Measurements from ENCODE around the gene SLC44A5. TPM values are rescaled to one million over a fixed set of nuclear protein-coding genes. Genes with fewer than 3 reads are reported as not detected.

The SLC44A5 gene
- total and polyA plus RNA-seq, 10 donors: 0.28 to 4.0 (median 0.87) TPM

DNA sequence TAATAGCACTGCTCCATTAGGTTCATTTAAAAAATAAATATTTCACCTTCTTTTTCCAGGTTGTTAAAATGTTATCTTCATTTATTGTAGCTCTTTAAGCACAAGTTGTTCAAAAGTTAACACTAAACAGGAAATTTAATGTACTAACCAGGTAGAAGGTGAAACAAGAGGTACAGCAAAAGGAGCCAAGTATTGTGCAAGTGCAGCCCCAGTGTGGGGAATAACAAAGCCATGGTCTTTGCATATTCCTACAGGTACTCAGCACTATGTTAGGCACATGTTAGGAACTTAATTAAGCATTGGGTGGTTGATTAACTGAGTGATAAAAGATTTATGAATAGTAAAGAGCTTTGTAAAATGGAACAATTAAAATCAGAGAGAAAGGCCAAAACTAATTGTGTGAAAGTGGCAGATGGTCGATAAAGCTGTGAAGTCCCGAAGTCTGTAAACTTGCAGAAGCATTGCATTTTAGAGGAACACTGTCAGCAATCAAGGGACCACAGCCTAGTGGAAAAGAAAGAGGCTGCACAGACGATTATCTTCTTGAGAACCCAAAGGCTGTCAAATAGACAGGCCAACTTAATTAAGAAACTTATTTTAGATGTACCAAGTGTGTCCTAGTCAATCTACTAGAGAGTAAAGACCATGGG, 185.8 kb downstream of the SLC44A5 start:
- WGBS, 5 donors: 72 to 83% (median 75%) methylated on average over 3 of the region's 3 CpGs
- no peak for DNase-seq
- no peak overlapping the region for H3K27ac ChIP-seq
- H3K4me1 ChIP-seq: no peaks in the 10 kb centered on the region
- H3K4me3 ChIP-seq: no peak overlapping the region
- H3K36me3 ChIP-seq: no peaks in the 10 kb centered on the region
- no peak for TF ChIP-seq POLR2AphosphoS5 (IDR thresholded peaks at IDR 0.05)
- no peak for TF ChIP-seq POLR2A (IDR thresholded peaks at IDR 0.05)
- no peak for TF ChIP-seq CTCF (IDR thresholded peaks at IDR 0.05 in 8 of 11, conservative IDR thresholded peaks at IDR 0.05 in 3 of 11)
- intact Hi-C loops (cut with DNase I; ENCODE audit: low total_unique reads): no loop called here
- no peaks in the 10 kb centered on the region for H3K9me3 ChIP-seq
- H3K27me3 ChIP-seq (replicated peaks in 1 of 7): no peaks in the 10 kb centered on the region

DNA sequence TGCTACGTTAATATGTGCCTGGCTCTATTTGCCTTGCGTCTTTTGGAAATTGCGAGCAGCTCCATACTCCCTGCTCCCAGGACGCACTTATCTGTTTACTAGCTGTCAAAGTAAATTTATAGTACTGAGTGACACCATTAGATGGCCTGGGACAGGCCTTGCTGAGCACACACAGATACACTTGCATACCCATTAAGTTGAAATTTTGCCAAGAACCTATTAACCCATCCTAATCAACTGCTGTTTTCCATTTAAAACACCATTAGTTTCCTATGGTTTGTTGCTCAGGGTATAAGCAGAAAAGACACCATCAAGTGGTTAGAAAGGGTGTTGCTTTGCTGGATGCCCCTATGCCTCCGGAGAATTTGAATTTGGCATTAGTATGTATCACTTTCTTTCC, 187.3 kb downstream of the SLC44A5 start:
- Histone ChIP-seq H3K4me1 (no peaks in the 10 kb centered on the region), H3K27ac (no peak overlapping the region), H3K36me3 (no peaks in the 10 kb centered on the region), H3K9me3 (no peaks in the 10 kb centered on the region), H3K27me3 (replicated peaks in 1 of 7) (no peaks in the 10 kb centered on the region), H3K4me3 (no peak overlapping the region)
- no peak for DNase-seq
- no peak for TF ChIP-seq POLR2A (IDR thresholded peaks at IDR 0.05)
- TF ChIP-seq CTCF (IDR thresholded peaks at IDR 0.05 in 8 of 11, conservative IDR thresholded peaks at IDR 0.05 in 3 of 11): no peak
- TF ChIP-seq POLR2AphosphoS5 (IDR thresholded peaks at IDR 0.05): no peak
- intact Hi-C loops (cut with DNase I; ENCODE audit: low total_unique reads): no loop called here
- WGBS, 5 donors: 67 to 79% (median 72%) methylated on average over 5 of the region's 5 CpGs

DNA sequence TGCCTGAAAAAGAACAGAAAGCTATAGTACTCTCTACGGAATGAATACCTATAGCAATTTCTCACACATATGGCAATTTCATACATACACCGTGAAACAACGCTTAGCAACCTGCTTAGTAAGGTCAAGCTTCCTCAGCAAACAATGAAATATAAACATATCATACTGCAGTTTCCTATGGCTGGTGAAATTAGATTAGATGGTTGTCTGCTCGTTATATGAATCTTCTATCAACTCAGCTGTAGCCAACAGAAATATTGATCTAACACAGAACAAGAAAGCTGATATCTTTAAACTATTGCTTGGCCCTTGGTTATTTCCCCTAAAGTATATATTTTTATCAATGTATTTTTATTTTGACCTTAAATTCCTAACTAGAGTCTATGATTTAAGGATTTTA, 187.8 kb downstream of the SLC44A5 start:
- DNase-seq: no peak
- Histone ChIP-seq H3K36me3 (no peaks in the 10 kb centered on the region), H3K4me1 (no peaks in the 10 kb centered on the region), H3K4me3 (no peak overlapping the region), H3K27ac (no peak overlapping the region), H3K27me3 (replicated peaks in 1 of 7) (no peaks in the 10 kb centered on the region), H3K9me3 (no peaks in the 10 kb centered on the region)
- intact Hi-C loops (cut with DNase I; ENCODE audit: low total_unique reads): no loop called here
- 57 to 79% (median 66%) methylated on average over 4 of the region's 4 CpGs for WGBS, 5 donors
- TF ChIP-seq POLR2A (IDR thresholded peaks at IDR 0.05) (no peak), POLR2AphosphoS5 (IDR thresholded peaks at IDR 0.05) (no peak), CTCF (IDR thresholded peaks at IDR 0.05 in 8 of 11, conservative IDR thresholded peaks at IDR 0.05 in 3 of 11) (no peak)

DNA sequence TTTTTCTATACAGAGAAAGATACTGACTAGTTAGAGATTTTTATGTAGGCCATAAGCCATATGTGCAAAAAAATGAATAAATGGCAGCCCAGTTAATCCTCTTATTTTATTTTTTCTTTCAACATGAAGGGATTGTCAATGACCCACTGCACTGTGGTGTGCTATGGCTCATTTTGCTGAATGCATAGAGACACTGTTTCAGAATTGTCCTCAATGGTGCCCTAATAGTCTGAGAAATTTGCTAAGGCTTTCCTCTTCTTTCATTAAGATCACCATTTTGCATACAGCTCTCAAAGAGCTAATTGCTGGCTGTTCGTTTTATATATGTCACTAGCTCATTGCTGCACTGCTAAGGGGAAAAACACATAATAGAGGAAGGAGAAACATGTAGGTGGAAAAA, 189.5 kb downstream of the SLC44A5 start:
- H3K9me3 ChIP-seq: peaks cover 0 to 11% (median 7%) of the 10 kb centered on the region in 8 donors
- no peaks in the 10 kb centered on the region for H3K27me3 ChIP-seq (replicated peaks in 1 of 7)
- no peak overlapping the region for H3K4me3 ChIP-seq
- no peak for TF ChIP-seq POLR2AphosphoS5 (IDR thresholded peaks at IDR 0.05)
- TF ChIP-seq CTCF (IDR thresholded peaks at IDR 0.05 in 8 of 11, conservative IDR thresholded peaks at IDR 0.05 in 3 of 11): no peak
- no peak for TF ChIP-seq POLR2A (IDR thresholded peaks at IDR 0.05)
- WGBS, 5 donors: 72 to 87% (median 78%) methylated on average over 1 of the region's 1 CpG
- DNase-seq: no peak
- intact Hi-C loops (cut with DNase I; ENCODE audit: low total_unique reads): no loop called here
- no peak overlapping the region for H3K27ac ChIP-seq
- H3K4me1 ChIP-seq: no peaks in the 10 kb centered on the region
- no peaks in the 10 kb centered on the region for H3K36me3 ChIP-seq

Measured in spleen (tissue), 11 donors.